ENCODE results near the gene RAET1G. TPM values are rescaled to one million over a fixed set of nuclear protein-coding genes. Genes with fewer than 3 reads are reported as not detected.
"Not testable (repeated sequence)": the region's sequence is repeated elsewhere in the genome, so short reads cannot be mapped to it uniquely, and the experiment has no call there.

RAET1G gene
- total RNA-seq, 1 donor from 2014 or later = 0.35 TPM

GRCh38 chr6:149936743-149937142 is 13.8 kb upstream of the RAET1G start:
- intact Hi-C loops (cut with DNase I) = no loop called here
- DNase-seq (ENCODE audit: low spot score) = no peak

- DNase-seq (ENCODE audit: low spot score) = peak; percentile 29
- intact Hi-C loops (cut with DNase I) = loop anchor here (2.0 kb wide), 1 partner anchor 81 kb away; no protein-coding TSS in a partner anchor
Observed at GRCh38 chr6:149935668-149936067, 12.7 kb upstream of the RAET1G start.

GRCh38 chr6:149935246-149935645 is 12.3 kb upstream of the RAET1G start:
- no peak for DNase-seq (ENCODE audit: low spot score)
- intact Hi-C loops (cut with DNase I) = loop anchor here (2.0 kb wide), 1 partner anchor 82 kb away; no protein-coding TSS in a partner anchor

- intact Hi-C loops (cut with DNase I) = loop anchor here (2.0 kb wide), 1 partner anchor 82 kb away; no protein-coding TSS in a partner anchor
- DNase-seq (ENCODE audit: low spot score) = peak; percentile 67
Observed at GRCh38 chr6:149934249-149935156, 11.6 kb upstream of the RAET1G start.

- intact Hi-C loops (cut with DNase I) = no loop called here
Observed at GRCh38 chr6:149933461-149933860, 10.5 kb upstream of the RAET1G start.

GRCh38 chr6:149933036-149933435 is 10.1 kb upstream of the RAET1G start:
- DNase-seq (ENCODE audit: low spot score) = no peak

More at GRCh38 chr6:149933461-149933860, 10.5 kb upstream of the RAET1G start:
- peak; percentile 61 for DNase-seq (ENCODE audit: low spot score)

GRCh38 chr6:149931501-149931900 is 8.6 kb upstream of the RAET1G start:
- intact Hi-C loops (cut with DNase I) = no loop called here
- no peak for DNase-seq (ENCODE audit: low spot score)

More at GRCh38 chr6:149933036-149933435, 10.1 kb upstream of the RAET1G start:
- intact Hi-C loops (cut with DNase I) = no loop called here

GRCh38 chr6:149929422-149929821 is 6.5 kb upstream of the RAET1G start:
- intact Hi-C loops (cut with DNase I) = loop anchor here (5.0 kb wide), 1 partner anchor 212 kb away; the partner anchor contains the start of gene LATS1
- no peak for DNase-seq (ENCODE audit: low spot score)

GRCh38 chr6:149927025-149927424 is 4.1 kb upstream of the RAET1G start:
- DNase-seq (ENCODE audit: low spot score) = not testable (repeated sequence)
- intact Hi-C loops (cut with DNase I) = loop anchor here (5.0 kb wide), 1 partner anchor 210 kb away; the partner anchor contains the start of gene LATS1

GRCh38 chr6:149925974-149926777 is 3.3 kb upstream of the RAET1G start:
- peak; percentile 92 for DNase-seq (ENCODE audit: low spot score)
- intact Hi-C loops (cut with DNase I) = loop anchor here (2.0 to 5.0 kb wide), 3 partner anchors 61 to 209 kb away; partner anchors contain the start of genes LATS1 and LRP11

GRCh38 chr6:149925253-149925973 is 2.5 kb upstream of the RAET1G start:
- peak; percentile 76 for DNase-seq (ENCODE audit: low spot score)
- intact Hi-C loops (cut with DNase I) = loop anchor here (2.0 to 5.0 kb wide), 3 partner anchors 61 to 208 kb away; partner anchors contain the start of genes LATS1 and LRP11

GRCh38 chr6:149924933-149925252 is 2.0 kb upstream of the RAET1G start:
- intact Hi-C loops (cut with DNase I) = loop anchor here (2.0 to 5.0 kb wide), 3 partner anchors 60 to 208 kb away; partner anchors contain the start of genes LATS1 and LRP11
- DNase-seq (ENCODE audit: low spot score) = no peak

- intact Hi-C loops (cut with DNase I) = loop anchor here (2.0 kb wide), 2 partner anchors 60 to 90 kb away; partner anchors contain the start of gene LRP11
- DNase-seq (ENCODE audit: low spot score) = peak; percentile 63
Observed at GRCh38 chr6:149924206-149924932, 1.4 kb upstream of the RAET1G start.

- intact Hi-C loops (cut with DNase I) = no loop called here
- DNase-seq (ENCODE audit: low spot score) = peak; percentile 33
Observed at GRCh38 chr6:149923327-149923986, 536 bp upstream of the RAET1G start.

- peak; percentile 20 for DNase-seq (ENCODE audit: low spot score)
- intact Hi-C loops (cut with DNase I) = not testable (repeated sequence)
Observed at GRCh38 chr6:149922091-149922490, 830 bp downstream of the RAET1G start.

GRCh38 chr6:149921361-149921760 is 1.6 kb downstream of the RAET1G start:
- intact Hi-C loops (cut with DNase I) = no loop called here
- peak; percentile 36 for DNase-seq (ENCODE audit: low spot score)

- intact Hi-C loops (cut with DNase I) = no loop called here
- DNase-seq (ENCODE audit: low spot score) = peak; percentile 59
Observed at GRCh38 chr6:149919834-149920225, 3.1 kb downstream of the RAET1G start.

Measured in cardiac septum (tissue), 1 donor.